H1 (cell line): Measurements from ENCODE around the gene CHSY1. TPM values are rescaled to one million over a fixed set of nuclear protein-coding genes. Genes with fewer than 3 reads are reported as not detected.

Source experiments
- CTCF ChIA-PET: fragments of 300-600 bp; sonication (Branson Sonifier 250); formaldehyde crosslinking; loops from one replicate; lab custom pipeline; 2021; ENCODE audit not compliant: partially characterized antibody; lab: Charles Lee
- POLR2A ChIA-PET: fragments of 300-600 bp; sonication (Branson Sonifier 250); formaldehyde crosslinking; loops from one replicate; lab custom pipeline; 2021; ENCODE audit warnings: inconsistent platforms; ENCODE audit not compliant: partially characterized antibody; lab: Charles Lee
- DNase-seq, 2 experiments: peaks; one replicate each; pipeline versions ENCODE4 v3.0.0 to v3.0.0-alpha.2; 2010 to 2022; ENCODE audit warnings: low spot score in 2 of 2, low read depth in 1 of 2, mixed read lengths in 1 of 2
- FAIRE-seq: peaks from 2 replicates; lab custom pipeline; 2011; peaks lifted over from hg19 to GRCh38; lab: Jason Lieb, UNC
- H2AFZ ChIP-seq: 2 replicates; pipeline ENCODE4 v1.8.1; 2012; ENCODE audit warnings: low read length, inconsistent platforms
- H2AK5ac ChIP-seq: 2 replicates; pipeline ENCODE4 v1.6.1; 2013; ENCODE audit warnings: low read depth, low read length
- H2BK120ac ChIP-seq: replicated peaks from 2 replicates; pipeline ENCODE3; 2013; ENCODE audit warnings: low read depth, low read length, inconsistent platforms
- H2BK12ac ChIP-seq: 2 replicates; pipeline ENCODE4 v1.6.1; 2013; ENCODE audit warnings: low read depth, low read length
- H2BK15ac ChIP-seq: 2 replicates; pipeline ENCODE4 v1.6.1; 2013; ENCODE audit warnings: low read length
- H2BK20ac ChIP-seq: 2 replicates; pipeline ENCODE4 v1.6.1; 2013; ENCODE audit warnings: low read length
- H2BK5ac ChIP-seq: 2 replicates; pipeline ENCODE4 v1.6.1; 2013; ENCODE audit warnings: low read depth, low read length
- H3K14ac ChIP-seq: 2 replicates; pipeline ENCODE4 v1.6.1; 2013; ENCODE audit warnings: inconsistent platforms; ENCODE audit not compliant: insufficient read length
- H3K18ac ChIP-seq: 2 replicates; pipeline ENCODE4 v1.6.1; 2013; ENCODE audit warnings: low read length; ENCODE audit errors: extremely low read depth
- H3K23ac ChIP-seq: 2 replicates; pipeline ENCODE4 v1.6.1; 2013; ENCODE audit warnings: inconsistent platforms; ENCODE audit not compliant: insufficient read length
- H3K23me2 ChIP-seq: 2 replicates; pipeline ENCODE4 v1.6.1; 2013; ENCODE audit warnings: low read depth, low read length
- H3K27ac ChIP-seq: 2 replicates; pipeline ENCODE4 v1.6.1; 2011; ENCODE audit warnings: low read depth, low read length, inconsistent platforms
- H3K27me3 ChIP-seq, 4 experiments: replicated peaks in 1 of 4; 1 replicate in 1 of 4; 2 replicates in 3 of 4; pipeline versions ENCODE4 v1.6.1 to v1.8.1; 2011 to 2013; ENCODE audit warnings: low read length in 3 of 4, mild to moderate bottlenecking in 3 of 4, inconsistent platforms in 2 of 4, mixed read lengths in 2 of 4, moderate library complexity in 1 of 4; ENCODE audit not compliant: control insufficient read depth in 3 of 4, insufficient read depth in 3 of 4; ENCODE audit errors: extremely low read depth in 1 of 4
- H3K36me3 ChIP-seq, 4 experiments: 2 replicates each; pipeline versions ENCODE4 v1.6.1 to v1.8.1; 2011 to 2013; ENCODE audit warnings: mild to moderate bottlenecking in 4 of 4, low read length in 3 of 4, moderate library complexity in 2 of 4, control low read depth in 1 of 4, inconsistent platforms in 1 of 4; ENCODE audit not compliant: insufficient read depth in 4 of 4, control insufficient read depth in 2 of 4
- H3K4ac ChIP-seq: replicated peaks from 2 replicates; pipeline ENCODE3; 2013; ENCODE audit warnings: low read length, low read depth, mixed read lengths, inconsistent platforms; ENCODE audit not compliant: insufficient read length
- H3K4me1 ChIP-seq, 4 experiments: replicated peaks in 1 of 4; 1 replicate in 1 of 4; 2 replicates in 3 of 4; pipeline versions ENCODE4 v1.6.1 to v1.8.1; 2011 to 2013; ENCODE audit warnings: low read length in 3 of 4, inconsistent platforms in 2 of 4, mixed read lengths in 1 of 4; ENCODE audit not compliant: insufficient read depth in 4 of 4, control insufficient read depth in 3 of 4
- H3K4me2 ChIP-seq, 2 experiments: 2 replicates each; pipeline versions ENCODE4 v1.6.1 to v1.8.1; 2011 to 2013; ENCODE audit warnings: low read depth in 2 of 2, low read length in 2 of 2, control low read depth in 1 of 2, inconsistent platforms in 1 of 2, mild to moderate bottlenecking in 1 of 2; ENCODE audit not compliant: insufficient read depth in 1 of 2
- H3K4me3 ChIP-seq, 4 experiments: fragments of 200-600, 300-600 bp in 1 of 4; sonication (generic), shearing (Covaris generic), sonication (Bioruptor Twin) in 1 of 4; 2 replicates each; pipeline versions ENCODE4 v1.5.1 to v1.8.1; 2011 to 2016; ENCODE audit warnings: low read length in 4 of 4, low read depth in 3 of 4, control low read depth in 2 of 4, inconsistent platforms in 2 of 4, mild to moderate bottlenecking in 2 of 4, mixed read lengths in 1 of 4, moderate library complexity in 1 of 4; ENCODE audit not compliant: insufficient read depth in 2 of 4; ENCODE audit errors: extremely low read depth in 1 of 4
- H3K56ac ChIP-seq: replicated peaks from 2 replicates; pipeline ENCODE3; 2013; ENCODE audit warnings: low read depth, mild to moderate bottlenecking, mixed read lengths, low read length, inconsistent platforms; ENCODE audit not compliant: insufficient read length
- H3K79me1 ChIP-seq: 2 replicates; pipeline ENCODE4 v1.6.1; 2013; ENCODE audit warnings: low read depth, low read length, control low read depth
- H3K79me2 ChIP-seq, 2 experiments: 2 replicates each; pipeline versions ENCODE4 v1.6.1 to v1.8.1; 2012 to 2013; ENCODE audit warnings: low read length in 2 of 2, mild to moderate bottlenecking in 2 of 2, inconsistent platforms in 1 of 2; ENCODE audit not compliant: insufficient read depth in 2 of 2, control insufficient read depth in 1 of 2
- H3K9ac ChIP-seq, 4 experiments: replicated peaks in 1 of 4; 1 replicate in 1 of 4; 2 replicates in 3 of 4; pipeline versions ENCODE4 v1.6.1 to v1.8.1; 2011 to 2013; ENCODE audit warnings: low read depth in 3 of 4, low read length in 3 of 4, control low read depth in 2 of 4, mild to moderate bottlenecking in 2 of 4, moderate library complexity in 2 of 4, inconsistent platforms in 1 of 4; ENCODE audit errors: extremely low read depth in 1 of 4
- H3K9me3 ChIP-seq, 2 experiments: 2 replicates each; pipeline versions ENCODE4 v1.6.1 to v1.8.1; 2012 to 2013; ENCODE audit warnings: mild to moderate bottlenecking in 2 of 2, moderate library complexity in 2 of 2, control low read depth in 1 of 2, inconsistent platforms in 1 of 2, low read depth in 1 of 2, low read length in 1 of 2, mixed read lengths in 1 of 2; ENCODE audit not compliant: insufficient read depth in 2 of 2
- H4K20me1 ChIP-seq, 2 experiments: replicated peaks in 1 of 2; 2 replicates each; pipeline versions ENCODE3 to v1.8.1; 2011 to 2013; ENCODE audit warnings: inconsistent platforms in 2 of 2, low read length in 2 of 2, mild to moderate bottlenecking in 1 of 2; ENCODE audit not compliant: insufficient read depth in 2 of 2, control insufficient read depth in 1 of 2
- H4K5ac ChIP-seq: 2 replicates; pipeline ENCODE4 v1.6.1; 2013; ENCODE audit warnings: low read length, low read depth, mixed read lengths, inconsistent platforms; ENCODE audit not compliant: insufficient read length
- H4K8ac ChIP-seq: 2 replicates; pipeline ENCODE4 v1.8.0; 2013; ENCODE audit warnings: mild to moderate bottlenecking, moderate library complexity, low read length, inconsistent platforms; ENCODE audit not compliant: insufficient read depth; ENCODE audit errors: extremely low read depth
- H4K91ac ChIP-seq: replicated peaks from 2 replicates; pipeline ENCODE3; 2013; ENCODE audit warnings: low read length, mixed read lengths, inconsistent platforms; ENCODE audit not compliant: insufficient read length
- ATF2 ChIP-seq: IDR thresholded peaks from 2 replicates; pipeline ENCODE4 v1.6.1; 2012; ENCODE audit warnings: low read length, inconsistent platforms
- ATF3 ChIP-seq: IDR thresholded peaks from 2 replicates; pipeline ENCODE4 v1.6.1; 2011; ENCODE audit warnings: low read depth, mild to moderate bottlenecking, low read length; ENCODE audit not compliant: insufficient read depth
- BRCA1 ChIP-seq: IDR thresholded peaks from 2 replicates; pipeline ENCODE4 v1.6.1; 2012; ENCODE audit warnings: low read depth, low read length, improper control_type of control experiment
- CBX5 ChIP-seq: fragments of 300-800, 300-1000 bp; sonication (generic); IDR thresholded peaks from 2 replicates; pipeline ENCODE4 v1.7.1; 2016; ENCODE audit warnings: antibody characterized with exemption, low read length, low read depth
- CTBP2 ChIP-seq: IDR thresholded peaks from 2 replicates; pipeline ENCODE4 v1.7.0; 2011; ENCODE audit warnings: borderline replicate concordance, mild to moderate bottlenecking, moderate library complexity, mixed read lengths, low read length; ENCODE audit not compliant: insufficient read depth, insufficient read length
- RBBP5 ChIP-seq: IDR thresholded peaks from 2 replicates; pipeline ENCODE4 v1.7.1; 2012; ENCODE audit warnings: low read depth, mild to moderate bottlenecking, inconsistent platforms, low read length, moderate library complexity, borderline replicate concordance
- SP2 ChIP-seq: IDR thresholded peaks from 2 replicates; pipeline ENCODE4 v1.6.1; 2012; ENCODE audit warnings: mild to moderate bottlenecking, low read length, inconsistent platforms
- TAF7 ChIP-seq: optimal IDR thresholded peaks from 2 replicates; pipeline ENCODE3; 2011; ENCODE audit warnings: low read depth, mild to moderate bottlenecking, inconsistent platforms, low read length, moderate library complexity, borderline replicate concordance
- YY1 ChIP-seq: IDR thresholded peaks from 2 replicates; pipeline ENCODE4 v1.6.1; 2011; ENCODE audit warnings: low read depth, mild to moderate bottlenecking, low read length
- ZNF274 ChIP-seq: IDR thresholded peaks from 2 replicates; pipeline ENCODE4 v1.7.0; 2012; ENCODE audit warnings: low read length, borderline replicate concordance; ENCODE audit errors: extremely low read depth
- WGBS, 2 experiments: shearing (Covaris generic) in 1 of 2; methylation state at CpG; one replicate each; pipeline versions ENCODE4 v1.1.6 to v1.1.7; 2013 to 2015; ENCODE audit warnings: low lambda C conversion rate in 2 of 2, mixed read lengths in 2 of 2, inconsistent platforms in 1 of 2, low coverage in 1 of 2, missing lambda C conversion rate in 1 of 2; ENCODE audit not compliant: insufficient replicate concordance in 2 of 2, insufficient coverage in 1 of 2, insufficient read length in 1 of 2; ENCODE audit errors: extremely low coverage in 1 of 2, missing lambda C conversion rate in 1 of 2; 5-methylcytosine and 5-hydroxymethylcytosine counted together
- polyA plus RNA-seq, 7 experiments: library from polyadenylated mRNA; depleted of rRNA in 3 of 7; stranded (reverse) in 5 of 7; unstranded in 2 of 7; fragments of >200 nt in 5 of 7; fragments of 200-250 nt in 2 of 7; gene quantifications; 1 replicate in 5 of 7; 2 replicates in 1 of 7; 4 replicates in 1 of 7; pipeline versions ENCODE4 v1.2.1 to v1.2.3, GENCODE V29; 2011 to 2013; ENCODE audit warnings: missing spikeins in 2 of 7, mixed read lengths in 2 of 7
- total RNA-seq: library from RNA; stranded (reverse); fragmentation: NEBNext Ultra II Directional; extraction: Animal tissue kit (Norgen Biotek cat#: 25700); gene quantifications from 2 replicates; pipeline ENCODE4 v1.2.1, GENCODE V29; 2021

CHSY1 gene
- total and polyA plus RNA-seq, 2 of the 8 experiments (the other 6 are each of a cell fraction or from before 2014, with no cell fraction given) = 24.9 to 60.7 TPM

- Histone ChIP-seq H2BK5ac (no peak overlapping the region), H4K20me1 (peaks cover 0 to 2% of the 10 kb centered on the region in 2 experiments), H3K9me3 (peaks cover 0 to 4% of the 10 kb centered on the region in 2 experiments; a peak in 1 of 4 replicates), H3K18ac (no peak overlapping the region), H3K79me2 (no peaks in the 10 kb centered on the region), H3K4me1 (peaks cover 0 to 5% (median 0%) of the 10 kb centered on the region in 4 experiments; a peak in 1 of 7 replicates), H2AFZ (no peak overlapping the region), H2BK20ac (no peak overlapping the region), H3K9ac (no peak overlapping the region), H4K8ac (no peak overlapping the region; the same call in 1 of the 2 replicates), H3K36me3 (no peaks in the 10 kb centered on the region), H4K5ac (no peak overlapping the region), H3K56ac (no peak overlapping the region), H4K91ac (no peak overlapping the region), H3K23ac (no peak overlapping the region), H3K4ac (no peak overlapping the region), H3K27me3 (no peaks in the 10 kb centered on the region; a peak in 1 of 7 replicates), H2AK5ac (no peak overlapping the region), H2BK15ac (peak overlapping the region; percentile 99; the same call in 1 of the 2 replicates), H3K79me1 (no peaks in the 10 kb centered on the region), H3K23me2 (peaks cover 10% of the 10 kb centered on the region), H2BK120ac (no peak overlapping the region), H3K4me2 (no peak overlapping the region), H3K14ac (no peak overlapping the region), H2BK12ac (no peak overlapping the region), H3K4me3 (no peak overlapping the region), H3K27ac (no peak overlapping the region)
- DNase-seq = no peak
- WGBS, 2 experiments = 88% methylated on average over 14 of the region's 14 CpGs; no CpG with 5 or more reads in 1 of the 2 experiments
- no peak for FAIRE-seq
- ChIA-PET POLR2A (interaction anchor here (1.0 kb wide), 1 partner anchor 10 kb away, joined by 3 read pairs; no protein-coding TSS in a partner anchor), CTCF (interaction anchor here (1.1 to 12.8 kb wide), 5 partner anchors 14 to 122 kb away, joined by 3 to 128 read pairs (median 4); no protein-coding TSS in a partner anchor)
- no peak for TF ChIP-seq ZNF274
- TF ChIP-seq TAF7 = no peak
- TF ChIP-seq CBX5 = no peak
- no peak for TF ChIP-seq ATF2
- no peak for TF ChIP-seq BRCA1
- no peak for TF ChIP-seq RBBP5
- no peak for TF ChIP-seq SP2
- no peak for TF ChIP-seq ATF3
- TF ChIP-seq YY1 = no peak
- TF ChIP-seq CTBP2 = no peak
Observed at GRCh38 chr15:101138086-101138660, 113.7 kb downstream of the CHSY1 start.
